ENCODE measurements around the gene NNT. TPM values are rescaled to one million over a fixed set of nuclear protein-coding genes. Genes with fewer than 3 reads are reported as not detected.
"Not testable (repeated sequence)": the region's sequence is repeated elsewhere in the genome, so short reads cannot be mapped to it uniquely, and the experiment has no call there.

The NNT gene
- total RNA-seq, 1 donor from 2014 or later = 120 TPM

GRCh38 chr5:43702293-43702692 lies 99.3 kb downstream of the NNT start:
- H3K27ac Mint-ChIP-seq (ENCODE audit: unreplicated experiment) = no peak overlapping the region
- H3K36me3 Mint-ChIP-seq (ENCODE audit: low read depth) = peaks cover 13% of the 10 kb centered on the region
- no peak overlapping the region for H3K4me3 Mint-ChIP-seq (ENCODE audit: unreplicated experiment)
- TF ChIP-seq CTCF (IDR thresholded peaks at IDR 0.05) = no peak
- H3K4me1 Mint-ChIP-seq (ENCODE audit: low read depth) = peaks cover 7% of the 10 kb centered on the region
- DNase-seq (ENCODE audit: low spot score) = no peak
- no peaks in the 10 kb centered on the region for H3K9me3 Mint-ChIP-seq (ENCODE audit: low read depth)
- no peaks in the 10 kb centered on the region for H3K27me3 Mint-ChIP-seq (ENCODE audit: low read depth)

- Mint-ChIP-seq H3K4me1 (ENCODE audit: low read depth) (peaks cover 7% of the 10 kb centered on the region), H3K27me3 (ENCODE audit: low read depth) (no peaks in the 10 kb centered on the region), H3K9me3 (ENCODE audit: low read depth) (no peaks in the 10 kb centered on the region), H3K36me3 (ENCODE audit: low read depth) (peaks cover 13% of the 10 kb centered on the region), H3K4me3 (ENCODE audit: unreplicated experiment) (no peak overlapping the region), H3K27ac (ENCODE audit: unreplicated experiment) (no peak overlapping the region)
- no peak for DNase-seq (ENCODE audit: low spot score)
- TF ChIP-seq CTCF (IDR thresholded peaks at IDR 0.05) = no peak
These were observed 99.8 kb downstream of the NNT start for GRCh38 chr5:43702815-43703214.

- Mint-ChIP-seq H3K27ac (ENCODE audit: unreplicated experiment) (no peak overlapping the region), H3K36me3 (ENCODE audit: low read depth) (peaks cover 16% of the 10 kb centered on the region)
- TF ChIP-seq CTCF (IDR thresholded peaks at IDR 0.05) = no peak
These were observed 101.3 kb downstream of the NNT start for GRCh38 chr5:43704243-43704642.

GRCh38 chr5:43706576-43706975 lies 103.6 kb downstream of the NNT start:
- not testable (repeated sequence) for H3K27ac Mint-ChIP-seq (ENCODE audit: unreplicated experiment); DNase-seq (ENCODE audit: low spot score); H3K9me3 Mint-ChIP-seq (ENCODE audit: low read depth); H3K27me3 Mint-ChIP-seq (ENCODE audit: low read depth); H3K4me1 Mint-ChIP-seq (ENCODE audit: low read depth); H3K4me3 Mint-ChIP-seq (ENCODE audit: unreplicated experiment)
- peaks cover 12% of the 10 kb centered on the region for H3K36me3 Mint-ChIP-seq (ENCODE audit: low read depth)

More at GRCh38 chr5:43704243-43704642, 101.3 kb downstream of the NNT start:
- Mint-ChIP-seq H3K4me1 (ENCODE audit: low read depth) (peaks cover 10% of the 10 kb centered on the region), H3K9me3 (ENCODE audit: low read depth) (no peaks in the 10 kb centered on the region), H3K27me3 (ENCODE audit: low read depth) (no peaks in the 10 kb centered on the region), H3K4me3 (ENCODE audit: unreplicated experiment) (no peak overlapping the region)
- DNase-seq (ENCODE audit: low spot score) = no peak

GRCh38 chr5:43711496-43711895 lies 108.5 kb downstream of the NNT start:
- Mint-ChIP-seq H3K27me3 (ENCODE audit: low read depth) (no peaks in the 10 kb centered on the region), H3K4me3 (ENCODE audit: unreplicated experiment) (no peak overlapping the region), H3K27ac (ENCODE audit: unreplicated experiment) (no peak overlapping the region), H3K9me3 (ENCODE audit: low read depth) (peaks cover 3% of the 10 kb centered on the region), H3K4me1 (ENCODE audit: low read depth) (peaks cover 12% of the 10 kb centered on the region), H3K36me3 (ENCODE audit: low read depth) (peaks cover 8% of the 10 kb centered on the region)
- TF ChIP-seq CTCF (IDR thresholded peaks at IDR 0.05) = no peak
- DNase-seq (ENCODE audit: low spot score) = no peak

GRCh38 chr5:43712081-43712480 lies 109.1 kb downstream of the NNT start:
- Mint-ChIP-seq H3K27ac (ENCODE audit: unreplicated experiment) (no peak overlapping the region), H3K27me3 (ENCODE audit: low read depth) (no peaks in the 10 kb centered on the region), H3K4me1 (ENCODE audit: low read depth) (peaks cover 12% of the 10 kb centered on the region), H3K4me3 (ENCODE audit: unreplicated experiment) (no peak overlapping the region), H3K36me3 (ENCODE audit: low read depth) (peaks cover 8% of the 10 kb centered on the region), H3K9me3 (ENCODE audit: low read depth) (peaks cover 3% of the 10 kb centered on the region)
- DNase-seq (ENCODE audit: low spot score) = no peak
- no peak for TF ChIP-seq CTCF (IDR thresholded peaks at IDR 0.05)

GRCh38 chr5:43719783-43720182 lies 116.8 kb downstream of the NNT start:
- Mint-ChIP-seq H3K36me3 (ENCODE audit: low read depth) (peaks cover 12% of the 10 kb centered on the region), H3K9me3 (ENCODE audit: low read depth) (peaks cover 18% of the 10 kb centered on the region)
- H3K4me1 Mint-ChIP-seq (ENCODE audit: low read depth); H3K27me3 Mint-ChIP-seq (ENCODE audit: low read depth); H3K4me3 Mint-ChIP-seq (ENCODE audit: unreplicated experiment); DNase-seq (ENCODE audit: low spot score); H3K27ac Mint-ChIP-seq (ENCODE audit: unreplicated experiment): not testable (repeated sequence)

Data from chondrocyte (in vitro differentiated cells).